ENCODE results near the gene ZNF441. TPM values are rescaled to one million over a fixed set of nuclear protein-coding genes. Genes with fewer than 3 reads are reported as not detected.
A peak's percentile ranks its signal among the peaks of the same experiment; 100 is the strongest.

Gene ZNF441
- total RNA-seq, result 10 to 100 TPM in 5 of 8 experiments, 1 to 10 TPM in 3; 3.8 to 80.3 (median 21.5) TPM

GRCh38 chr19:11766597-11767591 is at the start of gene ZNF441:
Gene ZNF441, plus strand, starts transcription at chr19:11767000. Its CDS starts 194 bp downstream, at chr19:11767194.
- Histone ChIP-seq H3K27ac (peak within 1 kb of the TSS; percentile 81 to 97), H3K4me1 (replicated peaks in 1 of 2) (peaks cover 8 to 10% of the 10 kb centered on the region in 2 donors), H3K4me3 (peak within 1 kb of the TSS; percentile 50 to 96 (median 55))
- 0 to 4% (median 0%) methylated on average over 4 to 13 of the region's 61 CpGs; no CpG with 5 or more reads in 7 of the 10 experiments for WGBS, 10 experiments
- in situ Hi-C loops (cut with MboI; ENCODE audit: low pct_unique_long_range_greater_than_20kb in 2 of 9, low sequenced_read_pairs in 9 of 9, unreplicated experiment in 9 of 9), result no loop called here
- peak; percentile 90 to 98 (median 96) for ATAC-seq (replicated peaks in 6 of 8)

- H3K27ac ChIP-seq, result no peak overlapping the region
- no peaks in the 10 kb centered on the region for H3K4me1 ChIP-seq (replicated peaks in 1 of 2)
- no peak overlapping the region for H3K4me3 ChIP-seq
- ATAC-seq (replicated peaks in 6 of 8), result no peak
- in situ Hi-C loops (cut with MboI; ENCODE audit: low pct_unique_long_range_greater_than_20kb in 2 of 9, low sequenced_read_pairs in 9 of 9, unreplicated experiment in 9 of 9), result no loop called here
- 85 to 100% (median 96%) methylated on average over 1 to 5 of the region's 5 CpGs for WGBS, 10 experiments
Measured at GRCh38 chr19:11721681-11722080, 45.1 kb upstream of the ZNF441 start.

DNA sequence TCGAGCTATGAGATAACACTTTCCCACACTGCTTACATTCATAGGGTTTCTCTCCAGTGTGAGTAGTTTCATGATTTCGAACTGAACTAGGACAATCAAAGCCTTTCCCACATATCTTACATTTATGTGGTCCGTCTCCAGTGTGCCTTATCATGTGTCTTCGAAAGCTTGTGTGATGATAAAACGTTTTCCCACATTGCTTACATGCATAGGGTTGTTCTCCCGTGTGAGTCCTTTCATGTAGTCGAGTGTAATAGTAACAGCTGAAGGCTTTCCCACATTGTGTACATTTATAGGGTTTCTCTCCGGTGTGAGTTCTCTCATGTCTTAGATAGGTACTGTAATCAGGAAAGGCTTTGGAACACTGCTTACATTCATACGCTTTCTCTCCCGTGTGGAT is 44.4 kb upstream of the ZNF441 start:
- Histone ChIP-seq H3K27ac (no peak overlapping the region), H3K4me3 (no peak overlapping the region), H3K4me1 (replicated peaks in 1 of 2) (no peaks in the 10 kb centered on the region)
- WGBS, 10 experiments, result 75 to 100% (median 96%) methylated on average over 1 to 9 of the region's 10 CpGs
- in situ Hi-C loops (cut with MboI; ENCODE audit: low pct_unique_long_range_greater_than_20kb in 2 of 9, low sequenced_read_pairs in 9 of 9, unreplicated experiment in 9 of 9), result no loop called here
- ATAC-seq (replicated peaks in 6 of 8), result no peak

- Histone ChIP-seq H3K4me3 (no peak overlapping the region), H3K27ac (no peak overlapping the region), H3K4me1 (replicated peaks in 1 of 2) (no peaks in the 10 kb centered on the region)
- in situ Hi-C loops (cut with MboI; ENCODE audit: low pct_unique_long_range_greater_than_20kb in 2 of 9, low sequenced_read_pairs in 9 of 9, unreplicated experiment in 9 of 9), result no loop called here
- no peak for ATAC-seq (replicated peaks in 6 of 8)
- WGBS, 10 experiments, result 80 to 100% (median 100%) methylated on average over 1 to 3 of the region's 4 CpGs; no CpG with 5 or more reads in 2 of the 10 experiments
Measured at GRCh38 chr19:11729586-11729985, 37.2 kb upstream of the ZNF441 start.

- WGBS, 10 experiments, result 80 to 100% (median 86%) methylated on average over 1 of the region's 1 CpG; no CpG with 5 or more reads in 5 of the 10 experiments
Measured at GRCh38 chr19:11735375-11735774, 31.4 kb upstream of the ZNF441 start.

GRCh38 chr19:11736696-11737095 is 30.1 kb upstream of the ZNF441 start:
- peak in 3 of 8 experiments; percentile 0 to 41 (median 37) for ATAC-seq (replicated peaks in 6 of 8)
- no peak overlapping the region for H3K27ac ChIP-seq
- H3K4me3 ChIP-seq, result no peak overlapping the region
- no CpG with 5 or more reads among the region's 2 CpGs for WGBS, 10 experiments
- in situ Hi-C loops (cut with MboI; ENCODE audit: low pct_unique_long_range_greater_than_20kb in 2 of 9, low sequenced_read_pairs in 9 of 9, unreplicated experiment in 9 of 9), result no loop called here
- peaks cover 5 to 23% of the 10 kb centered on the region in 2 donors for H3K4me1 ChIP-seq (replicated peaks in 1 of 2)

More at GRCh38 chr19:11735375-11735774, 31.4 kb upstream of the ZNF441 start:
- no peak overlapping the region for H3K4me3 ChIP-seq
- peaks cover 5 to 20% of the 10 kb centered on the region in 2 donors for H3K4me1 ChIP-seq (replicated peaks in 1 of 2)
- in situ Hi-C loops (cut with MboI; ENCODE audit: low pct_unique_long_range_greater_than_20kb in 2 of 9, low sequenced_read_pairs in 9 of 9, unreplicated experiment in 9 of 9), result no loop called here
- ATAC-seq (replicated peaks in 6 of 8), result no peak
- H3K27ac ChIP-seq, result no peak overlapping the region

GRCh38 chr19:11737964-11738745 is 28.6 kb upstream of the ZNF441 start:
- peaks cover 5 to 23% of the 10 kb centered on the region in 2 donors for H3K4me1 ChIP-seq (replicated peaks in 1 of 2)
- in situ Hi-C loops (cut with MboI; ENCODE audit: low pct_unique_long_range_greater_than_20kb in 2 of 9, low sequenced_read_pairs in 9 of 9, unreplicated experiment in 9 of 9), result no loop called here
- H3K27ac ChIP-seq, result peak overlapping the region; percentile 69 to 75
- peak overlapping the region; percentile 62 to 92 (median 79) for H3K4me3 ChIP-seq
- ATAC-seq (replicated peaks in 6 of 8), result peak; percentile 47 to 65 (median 58)
- WGBS, 10 experiments, result 3 to 13% (median 4%) methylated on average over 3 to 12 of the region's 52 CpGs; no CpG with 5 or more reads in 6 of the 10 experiments

- H3K27ac ChIP-seq, result peak within 1 kb of the TSS; percentile 69 to 82
- peaks cover 5 to 23% of the 10 kb centered on the region in 2 donors for H3K4me1 ChIP-seq (replicated peaks in 1 of 2)
- peak within 1 kb of the TSS; percentile 62 to 92 (median 79) for H3K4me3 ChIP-seq
- WGBS, 10 experiments, result 0 to 10% (median 2%) methylated on average over 2 to 11 of the region's 35 CpGs; no CpG with 5 or more reads in 3 of the 10 experiments
- ATAC-seq (replicated peaks in 6 of 8), result peak; percentile 87 to 98 (median 96)
- in situ Hi-C loops (cut with MboI; ENCODE audit: low pct_unique_long_range_greater_than_20kb in 2 of 9, low sequenced_read_pairs in 9 of 9, unreplicated experiment in 9 of 9), result no loop called here
Measured at GRCh38 chr19:11738746-11739620, 27.8 kb upstream of the ZNF441 start, which contains the start of gene ZNF823. Gene ZNF823, minus strand, starts transcription at chr19:11738946. Its CDS starts 127 bp downstream, at chr19:11738819.

GRCh38 chr19:11745869-11746268 is 20.9 kb upstream of the ZNF441 start:
- in situ Hi-C loops (cut with MboI; ENCODE audit: low pct_unique_long_range_greater_than_20kb in 2 of 9, low sequenced_read_pairs in 9 of 9, unreplicated experiment in 9 of 9), result no loop called here
- Histone ChIP-seq H3K4me3 (no peak overlapping the region), H3K27ac (no peak overlapping the region), H3K4me1 (replicated peaks in 1 of 2) (no peaks in the 10 kb centered on the region)
- no peak for ATAC-seq (replicated peaks in 6 of 8)

DNA sequence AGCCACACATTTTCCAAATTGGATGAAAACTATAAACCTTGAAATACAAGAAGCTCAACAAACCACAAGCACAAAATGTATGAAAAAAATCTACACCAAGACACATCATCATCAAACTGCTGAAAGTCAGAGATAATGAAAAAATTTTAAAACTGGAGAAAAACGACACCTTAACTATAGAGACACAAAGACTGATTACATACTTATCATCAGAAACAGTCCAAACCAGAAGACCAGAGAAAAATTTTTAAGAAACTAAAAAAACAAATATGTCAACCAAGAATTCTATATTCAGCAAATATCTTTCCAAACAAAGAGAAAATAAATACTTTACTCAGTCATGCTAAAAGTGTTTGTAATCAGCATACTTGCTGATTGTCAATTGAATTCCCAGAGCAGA is 19.5 kb upstream of the ZNF441 start:
- no peak for ATAC-seq (replicated peaks in 6 of 8)
- WGBS, 10 experiments, result 0 to 73% (median 38%) methylated on average over 1 of the region's 1 CpG; no CpG with 5 or more reads in 2 of the 10 experiments
- Histone ChIP-seq H3K27ac (no peak overlapping the region), H3K4me1 (replicated peaks in 1 of 2) (no peaks in the 10 kb centered on the region), H3K4me3 (no peak overlapping the region)
- in situ Hi-C loops (cut with MboI; ENCODE audit: low pct_unique_long_range_greater_than_20kb in 2 of 9, low sequenced_read_pairs in 9 of 9, unreplicated experiment in 9 of 9), result no loop called here

DNA sequence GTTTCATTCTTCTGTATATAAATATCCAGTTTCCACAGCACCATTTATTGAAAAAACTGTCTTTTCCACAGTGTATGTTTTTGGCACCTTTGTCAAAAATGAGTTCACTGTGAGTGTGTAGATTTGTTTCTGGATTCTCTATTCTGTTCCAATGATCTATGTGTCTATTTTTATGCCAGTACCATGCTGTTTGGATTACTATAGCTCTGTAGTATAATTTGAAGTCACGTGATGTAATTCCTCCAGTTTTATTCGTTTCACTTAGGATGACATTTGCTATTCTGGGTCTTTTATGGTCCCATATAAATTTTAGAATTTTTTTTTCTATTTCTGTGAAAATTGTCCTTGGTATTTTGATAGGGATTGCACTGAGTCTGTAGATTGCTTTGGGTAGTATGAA is 17.0 kb upstream of the ZNF441 start:
- in situ Hi-C loops (cut with MboI; ENCODE audit: low pct_unique_long_range_greater_than_20kb in 2 of 9, low sequenced_read_pairs in 9 of 9, unreplicated experiment in 9 of 9), result no loop called here
- Histone ChIP-seq H3K4me1 (replicated peaks in 1 of 2) (no peaks in the 10 kb centered on the region), H3K27ac (no peak overlapping the region), H3K4me3 (no peak overlapping the region)
- WGBS, 10 experiments, result 0 to 60% (median 22%) methylated on average over 2 of the region's 2 CpGs; no CpG with 5 or more reads in 2 of the 10 experiments
- ATAC-seq (replicated peaks in 6 of 8), result no peak

DNA sequence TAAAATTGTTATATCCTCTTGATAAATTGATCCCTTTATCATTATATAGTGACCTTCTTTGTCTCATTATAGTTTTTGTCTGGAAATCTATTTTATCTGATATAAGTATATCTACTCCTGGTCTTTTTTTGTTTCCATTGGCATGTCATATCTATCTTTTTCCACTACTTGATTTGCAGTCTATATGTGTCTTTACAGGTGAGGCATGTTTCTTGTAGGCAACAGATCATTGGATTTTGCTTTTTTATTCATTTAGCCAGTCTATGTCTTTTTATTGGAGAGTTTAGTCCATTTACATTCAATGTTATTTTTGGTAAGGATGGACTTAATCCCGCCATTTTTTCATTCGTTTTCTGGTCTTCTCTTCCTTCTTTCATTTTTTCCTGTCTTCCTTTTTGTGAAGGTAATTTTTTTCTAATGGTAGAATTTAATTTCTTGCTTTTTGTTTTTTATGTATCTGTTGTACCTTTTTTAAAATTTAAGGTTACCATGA is 14.5 kb upstream of the ZNF441 start:
- in situ Hi-C loops (cut with MboI; ENCODE audit: low pct_unique_long_range_greater_than_20kb in 2 of 9, low sequenced_read_pairs in 9 of 9, unreplicated experiment in 9 of 9), result no loop called here
- 5 to 94% (median 63%) methylated on average over 2 of the region's 2 CpGs for WGBS, 10 experiments
- Histone ChIP-seq H3K4me1 (replicated peaks in 1 of 2) (no peaks in the 10 kb centered on the region), H3K4me3 (no peak overlapping the region), H3K27ac (no peak overlapping the region)
- ATAC-seq (replicated peaks in 6 of 8), result no peak
